Cortex of kidney (tissue), 1 donor: ENCODE results near the gene LYPD5.
"Not testable (repeated sequence)": the region's sequence is repeated elsewhere in the genome, so short reads cannot be mapped to it uniquely, and the experiment has no call there.

Experiments used
- DNase-seq: peaks from one replicate; lab custom pipeline; 2025; lab: John Stamatoyannopoulos, UW

The LYPD5 gene

GRCh38 chr19:43802216-43802951 lies at the start of gene LYPD5:
Gene LYPD5, minus strand, starts transcription at chr19:43802447. Its CDS starts 67 bp downstream, at chr19:43802380.
- no peak for DNase-seq

GRCh38 chr19:43848821-43849220 lies 46.6 kb upstream of the LYPD5 start:
- no peak for DNase-seq

- DNase-seq = no peak
Measured at GRCh38 chr19:43847884-43848283, 45.6 kb upstream of the LYPD5 start.

- no peak for DNase-seq
Measured at GRCh38 chr19:43847246-43847645, 45.0 kb upstream of the LYPD5 start.

GRCh38 chr19:43842007-43842406 lies 39.8 kb upstream of the LYPD5 start:
- DNase-seq = no peak

- DNase-seq = no peak
Measured at GRCh38 chr19:43839139-43839538, 36.9 kb upstream of the LYPD5 start.

- no peak for DNase-seq
Measured at GRCh38 chr19:43826787-43827754, 24.8 kb upstream of the LYPD5 start, which contains the start of gene ZNF283. Gene ZNF283, plus strand, starts transcription at chr19:43827321. Its CDS starts 6,184 bp downstream, at chr19:43833505.

GRCh38 chr19:43824572-43824971 lies 22.3 kb upstream of the LYPD5 start:
- DNase-seq = not testable (repeated sequence)

- DNase-seq = not testable (repeated sequence)
Measured at GRCh38 chr19:43823856-43824255, 21.6 kb upstream of the LYPD5 start.

GRCh38 chr19:43820884-43821215 lies 18.6 kb upstream of the LYPD5 start:
- no peak for DNase-seq

GRCh38 chr19:43820098-43820883 lies 18.0 kb upstream of the LYPD5 start:
- no peak for DNase-seq

GRCh38 chr19:43818500-43818899 lies 16.3 kb upstream of the LYPD5 start:
- DNase-seq = no peak

GRCh38 chr19:43817454-43817853 lies 15.2 kb upstream of the LYPD5 start:
- DNase-seq = not testable (repeated sequence)

GRCh38 chr19:43814663-43815352 lies 12.6 kb upstream of the LYPD5 start:
- no peak for DNase-seq

GRCh38 chr19:43812688-43813087 lies 10.4 kb upstream of the LYPD5 start:
- DNase-seq = no peak

GRCh38 chr19:43812259-43812658 lies 10.0 kb upstream of the LYPD5 start:
- DNase-seq = no peak

- no peak for DNase-seq
Measured at GRCh38 chr19:43811837-43812236, 9.6 kb upstream of the LYPD5 start.

GRCh38 chr19:43809762-43810696 lies 7.8 kb upstream of the LYPD5 start:
- no peak for DNase-seq

- no peak for DNase-seq
Measured at GRCh38 chr19:43807651-43808050, 5.4 kb upstream of the LYPD5 start.

- DNase-seq = no peak
Measured at GRCh38 chr19:43806848-43807247, 4.6 kb upstream of the LYPD5 start.
